Sigmoid colon (tissue), 7 donors: Measurements from ENCODE around the gene DYNC1LI1. TPM values are rescaled to one million over a fixed set of nuclear protein-coding genes. Genes with fewer than 3 reads are reported as not detected.

Source experiments
- DNase-seq: peaks from one replicate; pipeline ENCODE4 v3.0.0-alpha.2; 2019
- H3K27ac ChIP-seq, 4 donors: fragments of 200-600 bp; sonication (generic); one replicate each; pipeline ENCODE4 v1.5.1; 2016 to 2019; ENCODE audit warnings: mild to moderate bottlenecking in 1 of 4
- H3K27me3 ChIP-seq, 3 donors: fragments of 200-600 bp; sonication (generic); one replicate each; pipeline ENCODE4 v1.5.1; 2019; ENCODE audit warnings: mild to moderate bottlenecking in 1 of 3
- H3K36me3 ChIP-seq, 4 donors: fragments of 200-600 bp; sonication (generic); one replicate each; pipeline ENCODE4 v1.5.1; 2016 to 2019
- H3K4me1 ChIP-seq, 4 donors: fragments of 200-600 bp; sonication (generic); one replicate each; pipeline ENCODE4 v1.5.1; 2017 to 2019
- H3K4me3 ChIP-seq, 4 donors: fragments of 200-600 bp; sonication (generic); one replicate each; pipeline ENCODE4 v1.5.1; 2017 to 2019; ENCODE audit warnings: mild to moderate bottlenecking in 2 of 4, moderate library complexity in 1 of 4
- H3K9me3 ChIP-seq, 4 donors: fragments of 200-600 bp in 3 of 4; sonication (generic) in 3 of 4; one replicate each; pipeline versions ENCODE4 v1.5.1 to v1.6.1; 2013 to 2019
- EP300 ChIP-seq, 4 donors: sonication (generic); formaldehyde crosslinking; IDR thresholded peaks; one replicate each; pipeline ENCODE4 v1.6.1; 2017; ENCODE audit warnings: antibody characterized with exemption in 4 of 4
- POLR2A ChIP-seq, 2 donors: fragments of 450-650 bp; IDR thresholded peaks; one replicate each; pipeline ENCODE4 v1.6.1; 2016; ENCODE audit warnings: antibody characterized with exemption in 2 of 2, mild to moderate bottlenecking in 2 of 2, moderate library complexity in 2 of 2
- POLR2AphosphoS5 ChIP-seq, 4 donors: sonication (generic); formaldehyde crosslinking; IDR thresholded peaks; one replicate each; pipeline ENCODE4 v1.6.1; 2017; ENCODE audit warnings: antibody characterized with exemption in 4 of 4
- WGBS, 2 donors: extraction: QIAGEN DNeasy Blood & Tissue Kit; methylation state at CpG; one replicate each; pipeline ENCODE4 v1.1.7; 2013; 5-methylcytosine and 5-hydroxymethylcytosine counted together
- intact Hi-C: fragments of 100-400 bp; cut with DNase I; formaldehyde crosslinking; loops from one replicate; pipeline ENCODE4 v1.15.1; 2023
- polyA plus RNA-seq, 3 donors: library from polyadenylated mRNA; stranded (reverse); fragments of 200-250 nt; gene quantifications; one replicate each; pipeline ENCODE4 v1.2.3, GENCODE V29; 2013
- total RNA-seq, 4 donors: library from RNA; depleted of rRNA; stranded (reverse); fragments of >200 nt; gene quantifications; one replicate each; pipeline ENCODE4 v1.1.0, GENCODE V29; 2016
- TF ChIP-seq, protein P1 (sequence below), 4 experiments: fragments of 450-650 bp in 3 of 4; fragments of 200-600 bp in 1 of 4; IDR thresholded peaks; one replicate each; pipeline ENCODE4 v1.5.1; 2016 to 2019; ENCODE audit warnings: antibody characterized with exemption in 4 of 4, mild to moderate bottlenecking in 3 of 4, moderate library complexity in 2 of 4
- donor health status: healthy with polysubstance abuse.
- donor health status: Bipolar disorder and iron deficiency.
- donor health status: healthy.

Gene DYNC1LI1
- total and polyA plus RNA-seq, 7 donors, result 15.9 to 36.0 (median 18.5) TPM

- Histone ChIP-seq H3K27me3 (no peaks in the 10 kb centered on the region), H3K27ac (no peak overlapping the region), H3K36me3 (no peaks in the 10 kb centered on the region), H3K9me3 (no peaks in the 10 kb centered on the region), H3K4me3 (no peak overlapping the region), H3K4me1 (peaks cover 0 to 22% (median 18%) of the 10 kb centered on the region in 4 donors)
- intact Hi-C loops, result no loop called here
- 83 to 95% methylated on average over 2 of the region's 2 CpGs for WGBS, 2 donors
- TF ChIP-seq POLR2A (IDR thresholded peaks at IDR 0.05) (no peak), EP300 (IDR thresholded peaks at IDR 0.05) (no peak), POLR2AphosphoS5 (IDR thresholded peaks at IDR 0.05) (no peak)
- TF ChIP-seq, protein P1, sequence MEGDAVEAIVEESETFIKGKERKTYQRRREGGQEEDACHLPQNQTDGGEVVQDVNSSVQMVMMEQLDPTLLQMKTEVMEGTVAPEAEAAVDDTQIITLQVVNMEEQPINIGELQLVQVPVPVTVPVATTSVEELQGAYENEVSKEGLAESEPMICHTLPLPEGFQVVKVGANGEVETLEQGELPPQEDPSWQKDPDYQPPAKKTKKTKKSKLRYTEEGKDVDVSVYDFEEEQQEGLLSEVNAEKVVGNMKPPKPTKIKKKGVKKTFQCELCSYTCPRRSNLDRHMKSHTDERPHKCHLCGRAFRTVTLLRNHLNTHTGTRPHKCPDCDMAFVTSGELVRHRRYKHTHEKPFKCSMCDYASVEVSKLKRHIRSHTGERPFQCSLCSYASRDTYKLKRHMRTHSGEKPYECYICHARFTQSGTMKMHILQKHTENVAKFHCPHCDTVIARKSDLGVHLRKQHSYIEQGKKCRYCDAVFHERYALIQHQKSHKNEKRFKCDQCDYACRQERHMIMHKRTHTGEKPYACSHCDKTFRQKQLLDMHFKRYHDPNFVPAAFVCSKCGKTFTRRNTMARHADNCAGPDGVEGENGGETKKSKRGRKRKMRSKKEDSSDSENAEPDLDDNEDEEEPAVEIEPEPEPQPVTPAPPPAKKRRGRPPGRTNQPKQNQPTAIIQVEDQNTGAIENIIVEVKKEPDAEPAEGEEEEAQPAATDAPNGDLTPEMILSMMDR (IDR thresholded peaks at IDR 0.05), result no peak
- no peak for DNase-seq
Measured at GRCh38 chr3:32499585-32499984, 71.1 kb downstream of the DYNC1LI1 start.

DNA sequence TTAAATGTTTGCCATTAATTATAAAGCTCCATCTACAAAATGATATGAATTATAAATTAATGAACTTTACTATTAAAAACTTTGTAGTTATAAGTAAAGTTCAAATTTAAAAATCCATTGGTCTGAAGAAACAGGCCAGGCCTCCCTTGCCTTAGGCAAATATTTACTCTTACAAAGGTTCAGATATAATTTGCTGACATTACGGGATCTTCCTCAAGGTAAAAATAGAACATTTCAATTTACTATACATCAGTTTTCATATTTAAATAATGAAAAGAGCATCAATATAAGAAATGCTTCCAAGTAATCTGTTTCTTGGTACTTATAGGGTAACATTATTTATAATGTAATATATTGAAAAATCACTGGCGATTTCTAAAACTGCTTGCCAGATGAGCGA, 71.7 kb downstream of the DYNC1LI1 start:
- Histone ChIP-seq H3K9me3 (no peaks in the 10 kb centered on the region), H3K27ac (no peak overlapping the region), H3K27me3 (no peaks in the 10 kb centered on the region), H3K4me1 (peaks cover 0 to 26% (median 19%) of the 10 kb centered on the region in 4 donors), H3K36me3 (no peaks in the 10 kb centered on the region), H3K4me3 (no peak overlapping the region)
- DNase-seq, result no peak
- TF ChIP-seq POLR2A (IDR thresholded peaks at IDR 0.05), result no peak
- WGBS, 2 donors, result 76 to 89% methylated on average over 3 of the region's 3 CpGs
- intact Hi-C loops, result no loop called here

DNA sequence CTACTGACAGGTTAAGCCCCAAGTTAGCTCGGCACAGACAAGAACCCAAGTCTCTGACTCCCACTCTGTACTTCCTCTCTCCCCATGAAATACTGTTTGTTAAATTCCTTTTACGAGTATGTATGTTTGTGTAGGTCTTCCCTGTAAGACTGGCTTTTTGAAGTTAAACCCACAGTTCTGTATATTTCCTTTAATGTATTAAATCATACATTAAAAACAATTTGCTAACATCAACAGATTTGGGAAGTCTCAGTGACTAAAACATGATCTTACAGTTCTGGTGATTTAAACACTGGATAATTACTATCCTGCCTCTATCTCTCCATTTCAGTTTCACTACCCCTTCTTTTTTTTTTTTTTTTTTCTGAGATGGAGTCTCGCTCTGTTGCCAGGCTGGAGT, 72.4 kb downstream of the DYNC1LI1 start:
- WGBS, 2 donors, result 66 to 82% methylated on average over 3 of the region's 3 CpGs
- TF ChIP-seq POLR2AphosphoS5 (IDR thresholded peaks at IDR 0.05), result no peak
- no peak for TF ChIP-seq POLR2A (IDR thresholded peaks at IDR 0.05)
- TF ChIP-seq, protein P1 (IDR thresholded peaks at IDR 0.05), result no peak
- no peak for TF ChIP-seq EP300 (IDR thresholded peaks at IDR 0.05)
- intact Hi-C loops, result no loop called here
- H3K27ac ChIP-seq, result no peak overlapping the region
- no peak overlapping the region for H3K4me3 ChIP-seq
- no peaks in the 10 kb centered on the region for H3K36me3 ChIP-seq
- H3K27me3 ChIP-seq, result no peaks in the 10 kb centered on the region
- peaks cover 0 to 34% (median 22%) of the 10 kb centered on the region in 4 donors for H3K4me1 ChIP-seq
- no peak for DNase-seq
- no peaks in the 10 kb centered on the region for H3K9me3 ChIP-seq

- 73 to 82% methylated on average over 2 of the region's 2 CpGs for WGBS, 2 donors
- TF ChIP-seq POLR2A (IDR thresholded peaks at IDR 0.05), result no peak
- no peak for TF ChIP-seq POLR2AphosphoS5 (IDR thresholded peaks at IDR 0.05)
- no peak for TF ChIP-seq EP300 (IDR thresholded peaks at IDR 0.05)
- TF ChIP-seq, protein P1 (IDR thresholded peaks at IDR 0.05), result no peak
Measured at GRCh38 chr3:32495609-32496008, 75.0 kb downstream of the DYNC1LI1 start.

GRCh38 chr3:32495085-32495484, 75.6 kb downstream of the DYNC1LI1 start:
- TF ChIP-seq, protein P1 (IDR thresholded peaks at IDR 0.05), result no peak
- TF ChIP-seq POLR2A (IDR thresholded peaks at IDR 0.05) (no peak), EP300 (IDR thresholded peaks at IDR 0.05) (no peak), POLR2AphosphoS5 (IDR thresholded peaks at IDR 0.05) (no peak)
- no peak overlapping the region for H3K4me3 ChIP-seq
- no peaks in the 10 kb centered on the region for H3K36me3 ChIP-seq
- peaks cover 0 to 34% (median 7%) of the 10 kb centered on the region in 4 donors for H3K4me1 ChIP-seq
- no peaks in the 10 kb centered on the region for H3K9me3 ChIP-seq
- no peaks in the 10 kb centered on the region for H3K27me3 ChIP-seq
- intact Hi-C loops, result no loop called here
- no peak overlapping the region for H3K27ac ChIP-seq
- no peak for DNase-seq

More at GRCh38 chr3:32495609-32496008, 75.0 kb downstream of the DYNC1LI1 start:
- intact Hi-C loops, result no loop called here
- no peaks in the 10 kb centered on the region for H3K36me3 ChIP-seq
- H3K27me3 ChIP-seq, result no peaks in the 10 kb centered on the region
- peaks cover 0 to 39% (median 12%) of the 10 kb centered on the region in 4 donors for H3K4me1 ChIP-seq
- no peaks in the 10 kb centered on the region for H3K9me3 ChIP-seq
- H3K4me3 ChIP-seq, result no peak overlapping the region
- DNase-seq, result no peak
- no peak overlapping the region for H3K27ac ChIP-seq
